Measurements from ENCODE around the gene TEX14.
"Not testable (repeated sequence)": the region's sequence is repeated elsewhere in the genome, so short reads cannot be mapped to it uniquely, and the experiment has no call there.

DNA sequence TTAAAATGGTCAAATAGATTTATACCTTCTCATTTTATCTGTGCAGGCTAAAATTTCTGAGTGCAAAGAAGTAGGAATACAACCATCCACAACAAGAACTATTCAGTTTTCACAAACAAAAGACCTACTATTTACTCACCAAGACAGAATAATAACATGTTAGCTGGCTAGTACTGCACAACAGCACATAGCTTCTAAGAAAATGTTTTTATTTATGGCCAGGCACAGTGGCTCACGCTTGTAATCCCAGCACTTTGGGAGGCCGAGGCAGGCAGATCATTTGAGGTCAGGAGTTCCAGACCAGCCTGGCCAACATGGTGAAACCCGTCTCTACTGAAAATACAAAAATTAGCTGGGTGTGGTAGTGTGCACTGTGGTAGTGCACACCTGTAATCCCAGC, 136.7 kb downstream of the TEX14 start:
- TF ChIP-seq, protein P1, sequence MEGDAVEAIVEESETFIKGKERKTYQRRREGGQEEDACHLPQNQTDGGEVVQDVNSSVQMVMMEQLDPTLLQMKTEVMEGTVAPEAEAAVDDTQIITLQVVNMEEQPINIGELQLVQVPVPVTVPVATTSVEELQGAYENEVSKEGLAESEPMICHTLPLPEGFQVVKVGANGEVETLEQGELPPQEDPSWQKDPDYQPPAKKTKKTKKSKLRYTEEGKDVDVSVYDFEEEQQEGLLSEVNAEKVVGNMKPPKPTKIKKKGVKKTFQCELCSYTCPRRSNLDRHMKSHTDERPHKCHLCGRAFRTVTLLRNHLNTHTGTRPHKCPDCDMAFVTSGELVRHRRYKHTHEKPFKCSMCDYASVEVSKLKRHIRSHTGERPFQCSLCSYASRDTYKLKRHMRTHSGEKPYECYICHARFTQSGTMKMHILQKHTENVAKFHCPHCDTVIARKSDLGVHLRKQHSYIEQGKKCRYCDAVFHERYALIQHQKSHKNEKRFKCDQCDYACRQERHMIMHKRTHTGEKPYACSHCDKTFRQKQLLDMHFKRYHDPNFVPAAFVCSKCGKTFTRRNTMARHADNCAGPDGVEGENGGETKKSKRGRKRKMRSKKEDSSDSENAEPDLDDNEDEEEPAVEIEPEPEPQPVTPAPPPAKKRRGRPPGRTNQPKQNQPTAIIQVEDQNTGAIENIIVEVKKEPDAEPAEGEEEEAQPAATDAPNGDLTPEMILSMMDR (IDR thresholded peaks at IDR 0.05), result not testable (repeated sequence)
- TF ChIP-seq EP300 (IDR thresholded peaks at IDR 0.05; ENCODE audit: low read depth); POLR2A (IDR thresholded peaks at IDR 0.05); POLR2AphosphoS5 (IDR thresholded peaks at IDR 0.05): not testable (repeated sequence)

Measured in transverse colon (tissue), 4 donors.